Fibroblast of skin of scalp (primary cell): ENCODE data around the gene CDKN2B-AS1.
A peak's percentile ranks its signal among the peaks of the same experiment; 100 is the strongest.

Source experiments
- DNase-seq: peaks from one replicate; pipeline ENCODE4 v3.0.0-alpha.2; 2013

The CDKN2B-AS1 gene

DNA sequence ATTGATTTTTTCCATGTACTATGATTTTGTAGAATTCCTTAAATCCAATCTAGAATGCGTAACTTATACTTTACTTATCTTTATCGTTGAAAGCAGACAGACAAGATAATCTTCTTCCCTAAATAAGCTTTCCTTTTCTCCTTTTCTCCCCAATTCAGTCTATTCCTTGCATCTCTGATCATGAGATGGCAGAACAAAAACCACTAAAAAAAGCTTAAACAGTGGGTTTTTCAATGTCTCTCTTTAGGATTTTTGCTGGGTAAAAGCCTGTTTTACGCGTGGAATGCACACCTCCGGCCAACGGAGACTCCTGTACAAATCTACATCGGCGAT is 13.8 kb downstream of the CDKN2B-AS1 start:
- DNase-seq = no peak

GRCh38 chr9:22008717-22009505 is 14.3 kb downstream of the CDKN2B-AS1 start, which contains the start of gene CDKN2B:
Gene CDKN2B (minus strand): TSS chr9:22009305. CDS start chr9:22008953, 352 bp downstream.
- DNase-seq = peak; percentile 97

- DNase-seq = no peak
Measured at GRCh38 chr9:22009506-22009867, 14.9 kb downstream of the CDKN2B-AS1 start.

GRCh38 chr9:22010866-22011625 is 16.5 kb downstream of the CDKN2B-AS1 start:
- peak; percentile 58 for DNase-seq

DNA sequence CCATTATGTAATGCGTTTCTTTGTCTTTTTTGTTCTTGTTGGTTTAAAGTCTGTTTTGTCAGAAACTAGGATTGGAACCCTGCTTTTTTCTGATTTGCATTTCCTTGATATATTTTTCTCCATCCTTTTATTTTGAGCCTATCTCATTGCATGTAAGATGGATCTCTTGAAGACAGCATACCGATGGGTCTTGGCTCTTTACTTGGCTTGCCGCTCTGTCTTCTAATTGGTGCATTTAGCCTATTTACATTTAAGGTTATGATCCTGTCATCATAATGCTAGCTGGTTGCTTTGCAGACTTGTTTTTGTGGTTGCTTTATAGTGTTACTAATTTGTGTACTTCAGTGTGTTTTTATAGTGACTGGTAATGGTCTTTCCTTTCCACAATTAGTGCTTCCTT is 27.8 kb downstream of the CDKN2B-AS1 start:
- no peak for DNase-seq

DNA sequence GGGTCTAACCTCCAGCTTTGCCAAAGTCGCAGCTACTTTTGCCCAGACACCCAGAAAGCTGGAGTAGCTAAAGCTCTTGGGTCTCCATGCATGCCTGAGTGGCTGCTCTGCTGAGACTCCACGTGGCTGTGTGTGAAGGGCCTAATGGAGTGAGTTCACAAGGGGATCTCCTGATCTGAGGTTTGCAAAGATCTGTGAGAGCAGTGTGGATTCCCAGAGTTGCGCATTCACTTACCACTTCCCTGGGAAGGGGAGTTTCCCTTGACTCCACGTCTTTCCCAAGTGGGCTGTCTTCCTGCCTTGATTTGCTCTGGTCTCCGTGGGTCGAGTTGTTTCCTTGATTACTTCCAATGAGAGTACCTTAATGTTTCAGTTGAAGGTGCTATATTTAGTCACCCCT is 32.1 kb downstream of the CDKN2B-AS1 start:
- DNase-seq = no peak

- DNase-seq = no peak
Measured at GRCh38 chr9:22028394-22028793, 33.8 kb downstream of the CDKN2B-AS1 start.

DNA sequence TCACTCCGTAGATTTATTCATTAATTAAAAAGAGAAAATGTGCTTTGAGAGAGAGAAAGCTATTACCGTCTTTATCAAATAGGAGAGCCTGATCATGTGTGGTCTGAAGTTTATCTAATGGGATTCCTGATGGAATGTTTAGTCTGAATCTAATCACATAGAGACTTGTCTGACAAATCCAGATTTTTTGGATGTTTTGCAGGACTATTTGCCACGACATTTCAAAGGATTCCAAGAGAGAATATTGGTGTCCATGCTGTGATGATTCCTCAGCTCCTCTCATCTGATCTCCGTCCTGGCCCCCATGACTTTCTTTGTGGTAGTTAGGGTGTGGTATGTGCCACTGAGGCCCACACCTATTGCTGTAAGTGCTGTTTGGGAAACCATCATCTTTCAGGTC is 34.6 kb downstream of the CDKN2B-AS1 start:
- no peak for DNase-seq

GRCh38 chr9:22030101-22030598 is 35.6 kb downstream of the CDKN2B-AS1 start:
- peak; percentile 53 for DNase-seq

- DNase-seq = no peak
Measured at GRCh38 chr9:22031655-22032411, 37.2 kb downstream of the CDKN2B-AS1 start.

- DNase-seq = no peak
Measured at GRCh38 chr9:22033012-22033630, 38.5 kb downstream of the CDKN2B-AS1 start.

- DNase-seq = no peak
Measured at GRCh38 chr9:22035591-22036011, 41.0 kb downstream of the CDKN2B-AS1 start.

DNA sequence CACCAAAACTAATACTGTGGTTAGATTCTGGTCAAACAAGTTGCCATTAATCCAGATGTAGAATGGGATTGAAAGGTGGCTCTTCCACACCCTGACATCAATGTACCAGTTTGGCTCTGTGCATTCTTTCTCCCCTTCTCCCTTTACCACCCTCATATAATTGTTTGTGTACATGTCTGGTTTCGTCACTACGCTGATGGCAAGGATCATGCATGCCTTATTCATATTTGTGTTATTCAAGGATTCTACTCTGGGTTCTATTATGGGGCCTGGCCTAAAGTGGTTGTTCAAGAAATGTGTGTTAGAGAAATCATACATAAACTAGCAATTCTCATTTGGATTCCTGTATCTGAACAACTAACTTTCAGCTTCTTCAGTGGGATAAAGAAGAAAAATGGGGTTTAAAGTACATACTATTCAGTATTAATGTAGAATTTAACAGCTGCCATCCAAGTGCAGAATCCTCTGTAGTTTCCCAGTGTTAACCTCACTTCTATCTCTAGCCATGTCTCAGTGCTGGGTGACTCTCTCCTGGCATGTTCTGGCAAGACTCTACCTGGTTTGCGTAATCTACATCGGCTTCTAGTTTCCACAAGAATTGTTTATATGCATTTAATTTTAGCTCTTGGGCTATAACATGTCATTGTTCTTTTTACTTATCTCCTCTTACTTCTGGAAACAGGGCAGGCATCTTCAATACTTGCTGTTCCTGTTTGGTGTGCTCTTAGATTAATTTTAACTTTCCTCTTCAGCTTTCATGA is 42.5 kb downstream of the CDKN2B-AS1 start:
- DNase-seq = no peak

GRCh38 chr9:22037954-22038690 is 43.5 kb downstream of the CDKN2B-AS1 start:
- peak; percentile 50 for DNase-seq

- DNase-seq = no peak
Measured at GRCh38 chr9:22039258-22039657, 44.7 kb downstream of the CDKN2B-AS1 start.

GRCh38 chr9:22040760-22041159 is 46.2 kb downstream of the CDKN2B-AS1 start:
- DNase-seq = peak; percentile 77

- no peak for DNase-seq
Measured at GRCh38 chr9:22041344-22041743, 46.8 kb downstream of the CDKN2B-AS1 start.

- peak; percentile 57 for DNase-seq
Measured at GRCh38 chr9:22041775-22042174, 47.2 kb downstream of the CDKN2B-AS1 start.

DNA sequence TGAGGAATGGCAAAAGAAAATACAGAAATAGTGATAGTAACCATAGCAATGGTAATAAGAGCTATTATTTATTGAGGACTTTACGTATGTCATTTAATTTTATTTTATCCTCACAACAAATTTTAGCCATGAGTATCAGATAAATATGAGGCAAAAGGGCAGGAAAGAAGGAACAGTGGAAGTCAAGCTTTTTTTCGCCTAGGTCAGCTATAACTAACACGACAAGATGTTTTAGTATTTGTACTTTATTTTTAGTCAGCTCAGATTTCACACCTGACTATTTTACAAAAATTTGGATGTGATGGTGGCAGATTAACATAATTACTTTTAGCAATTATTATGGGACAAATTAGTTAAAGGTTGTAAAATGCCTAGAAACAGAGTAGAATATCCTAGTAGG is 49.3 kb downstream of the CDKN2B-AS1 start:
- DNase-seq = no peak

GRCh38 chr9:22044583-22044982 is 50.0 kb downstream of the CDKN2B-AS1 start:
- peak; percentile 77 for DNase-seq

GRCh38 chr9:22045423-22045822 is 50.8 kb downstream of the CDKN2B-AS1 start:
- no peak for DNase-seq
